Activated naive CD4-positive, alpha-beta T cell treated with anti-CD3 and anti-CD28 coated beads, Interleukin-2, amount 50 U/mL, for 24 hours (primary cell): ENCODE measurements around the gene DBR1.

ENCODE experiments used
- H3K27ac Mint-ChIP-seq: one replicate; pipeline ENCODE4 v1.8.0; 2021; ENCODE audit warnings: mild to moderate bottlenecking, mixed read lengths
- H3K27me3 Mint-ChIP-seq: one replicate; pipeline ENCODE4 v1.8.0; 2021; ENCODE audit warnings: mixed read lengths
- H3K36me3 Mint-ChIP-seq: one replicate; pipeline ENCODE4 v1.8.0; 2021; ENCODE audit warnings: mixed read lengths
- H3K4me1 Mint-ChIP-seq: one replicate; pipeline ENCODE4 v1.8.0; 2021; ENCODE audit warnings: mixed read lengths
- H3K4me3 Mint-ChIP-seq: one replicate; pipeline ENCODE4 v1.8.0; 2021; ENCODE audit warnings: mild to moderate bottlenecking, mixed read lengths
- H3K9me3 Mint-ChIP-seq: one replicate; pipeline ENCODE4 v1.8.0; 2021; ENCODE audit warnings: mixed read lengths

The DBR1 gene

DNA sequence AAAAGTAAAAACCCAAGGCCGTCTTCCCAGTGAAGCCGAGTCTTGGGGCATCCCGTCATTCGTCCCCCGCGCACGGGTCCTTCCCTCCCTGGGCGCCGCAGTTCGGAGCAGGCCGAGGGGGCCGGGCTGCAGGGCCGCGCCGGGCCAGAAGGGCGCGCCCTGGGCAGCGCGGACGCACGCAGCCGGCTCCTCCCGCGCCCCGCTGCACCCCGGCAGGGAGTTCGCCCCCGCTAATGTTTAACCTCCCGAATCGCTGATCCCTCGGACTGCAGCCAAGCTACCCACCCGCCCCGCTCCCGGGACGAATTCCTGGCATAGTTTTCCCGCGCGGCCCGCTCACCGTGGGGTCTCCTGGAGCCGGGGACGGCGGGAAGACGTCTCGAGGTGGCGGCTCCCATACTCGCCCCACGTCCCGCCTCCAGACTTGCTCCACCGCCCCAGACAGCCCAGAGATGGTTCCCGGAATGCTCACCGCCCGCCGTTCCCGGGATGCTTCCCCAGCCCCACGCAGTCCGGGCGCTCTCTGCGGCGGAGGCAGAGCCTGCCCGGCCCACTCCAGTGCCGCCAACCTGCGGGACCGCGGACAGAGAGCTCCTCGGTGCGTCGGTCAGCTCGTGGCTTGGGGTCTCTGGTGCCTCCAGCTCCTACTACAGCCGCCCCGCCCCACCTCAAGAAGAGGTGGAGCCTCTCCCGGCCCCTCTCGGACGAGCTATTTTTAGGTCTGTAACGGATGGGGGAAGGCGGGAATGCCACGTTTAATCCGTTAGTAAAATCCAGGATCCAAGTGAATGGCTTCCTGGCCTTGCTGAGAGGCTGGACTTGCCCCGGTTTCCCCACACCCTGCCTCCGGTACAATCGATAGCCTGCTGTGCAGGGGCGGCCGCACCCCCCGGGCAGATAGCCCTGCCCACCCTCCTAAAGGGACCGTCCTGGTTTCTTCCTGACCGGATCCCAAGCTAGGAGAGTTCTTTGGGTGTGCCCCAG, 59.4 kb downstream of the DBR1 start, which contains the start of gene DZIP1L:
TSS of gene DZIP1L (minus strand) at position 621 of the 984 bp plus-strand sequence. CDS start 11,637 bp downstream, outside the sequence.
- Mint-ChIP-seq H3K36me3 (no peaks in the 10 kb centered on the region), H3K27ac (no peak within 1 kb of the TSS), H3K4me1 (peaks cover 4% of the 10 kb centered on the region), H3K4me3 (peak within 1 kb of the TSS; percentile 80), H3K27me3 (peaks cover 32% of the 10 kb centered on the region), H3K9me3 (no peaks in the 10 kb centered on the region)

- Mint-ChIP-seq H3K27ac (no peak overlapping the region), H3K4me3 (peak overlapping the region; percentile 80), H3K36me3 (no peaks in the 10 kb centered on the region), H3K4me1 (peaks cover 4% of the 10 kb centered on the region), H3K27me3 (peaks cover 31% of the 10 kb centered on the region), H3K9me3 (no peaks in the 10 kb centered on the region)
These were observed 60.2 kb downstream of the DBR1 start for GRCh38 chr3:138114431-138114918.

DNA sequence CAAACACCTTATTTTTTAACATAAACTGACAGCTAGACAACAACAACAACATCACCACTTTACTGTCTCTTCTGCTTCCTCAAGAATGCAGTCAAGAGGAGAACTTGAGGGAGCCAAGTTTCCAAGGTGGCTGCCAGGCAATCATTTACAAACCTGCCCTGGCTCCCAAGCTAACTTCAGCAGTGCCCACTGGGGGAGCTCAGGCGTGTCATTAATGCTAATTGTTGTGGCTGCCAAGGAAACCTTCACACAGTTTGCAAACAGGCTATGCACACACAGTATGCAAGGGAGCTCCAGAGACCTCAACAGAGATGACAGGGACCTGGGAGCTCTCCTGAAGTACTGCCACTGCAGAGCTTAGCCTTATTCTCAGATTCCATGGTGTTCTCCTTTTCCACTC, 61.4 kb downstream of the DBR1 start:
- Mint-ChIP-seq H3K4me3 (no peak overlapping the region), H3K27ac (no peak overlapping the region), H3K36me3 (no peaks in the 10 kb centered on the region), H3K27me3 (peaks cover 31% of the 10 kb centered on the region), H3K4me1 (peaks cover 4% of the 10 kb centered on the region), H3K9me3 (no peaks in the 10 kb centered on the region)

DNA sequence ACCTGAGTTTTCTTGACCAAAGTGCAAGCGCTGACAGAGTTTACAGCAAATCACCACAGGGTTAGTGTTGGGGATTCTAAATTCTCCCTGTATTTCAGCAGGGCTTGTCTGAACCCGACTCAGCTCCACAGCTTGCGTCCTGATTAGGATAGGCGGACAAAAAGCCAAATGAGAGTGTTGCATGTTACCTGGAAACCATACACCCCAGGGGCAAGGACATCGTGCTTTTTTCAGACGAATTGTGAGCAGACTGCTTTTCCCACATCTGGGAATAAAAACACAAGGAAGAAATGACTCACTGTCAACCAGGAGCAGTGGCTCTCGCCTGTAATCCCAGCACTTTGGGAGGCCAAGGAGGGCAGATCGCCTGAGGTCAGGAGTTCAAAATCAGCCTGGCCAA, 62.4 kb downstream of the DBR1 start:
- Mint-ChIP-seq H3K4me1 (peaks cover 4% of the 10 kb centered on the region), H3K36me3 (no peaks in the 10 kb centered on the region), H3K9me3 (no peaks in the 10 kb centered on the region), H3K27me3 (peaks cover 29% of the 10 kb centered on the region), H3K27ac (no peak overlapping the region), H3K4me3 (no peak overlapping the region)
